Ectodermal cell (in vitro differentiated cells): ENCODE measurements around the gene RPL10.

Experiments
- H3K27ac ChIP-seq: 2 replicates; pipeline ENCODE4 v1.7.0; 2013; ENCODE audit warnings: mild to moderate bottlenecking, low read depth, low read length; ENCODE audit not compliant: insufficient read depth, poor library complexity, severe bottlenecking
- H3K27me3 ChIP-seq: 2 replicates; pipeline ENCODE4 v1.7.0; 2013; ENCODE audit warnings: mild to moderate bottlenecking, low read length; ENCODE audit not compliant: insufficient read depth, control insufficient read depth, poor library complexity, severe bottlenecking
- H3K36me3 ChIP-seq: one replicate; pipeline ENCODE4 v1.7.0; 2013; ENCODE audit warnings: low read length; ENCODE audit not compliant: control insufficient read depth, insufficient read depth
- H3K4me1 ChIP-seq: one replicate; pipeline ENCODE4 v1.7.0; 2013; ENCODE audit warnings: low read length; ENCODE audit not compliant: control insufficient read depth, insufficient read depth
- H3K4me3 ChIP-seq: 2 replicates; pipeline ENCODE4 v1.7.0; 2013; ENCODE audit warnings: low read depth, low read length, control low read depth; ENCODE audit not compliant: insufficient read depth
- H3K9me3 ChIP-seq: 2 replicates; pipeline ENCODE4 v1.7.0; 2013; ENCODE audit warnings: mild to moderate bottlenecking, low read length, moderate library complexity; ENCODE audit not compliant: control insufficient read depth
- WGBS, 2 experiments: methylation state at CpG; one replicate each; pipeline ENCODE4 v1.1.7; 2013; ENCODE audit warnings: missing lambda C conversion rate in 2 of 2; 5-methylcytosine and 5-hydroxymethylcytosine counted together

RPL10 gene

DNA sequence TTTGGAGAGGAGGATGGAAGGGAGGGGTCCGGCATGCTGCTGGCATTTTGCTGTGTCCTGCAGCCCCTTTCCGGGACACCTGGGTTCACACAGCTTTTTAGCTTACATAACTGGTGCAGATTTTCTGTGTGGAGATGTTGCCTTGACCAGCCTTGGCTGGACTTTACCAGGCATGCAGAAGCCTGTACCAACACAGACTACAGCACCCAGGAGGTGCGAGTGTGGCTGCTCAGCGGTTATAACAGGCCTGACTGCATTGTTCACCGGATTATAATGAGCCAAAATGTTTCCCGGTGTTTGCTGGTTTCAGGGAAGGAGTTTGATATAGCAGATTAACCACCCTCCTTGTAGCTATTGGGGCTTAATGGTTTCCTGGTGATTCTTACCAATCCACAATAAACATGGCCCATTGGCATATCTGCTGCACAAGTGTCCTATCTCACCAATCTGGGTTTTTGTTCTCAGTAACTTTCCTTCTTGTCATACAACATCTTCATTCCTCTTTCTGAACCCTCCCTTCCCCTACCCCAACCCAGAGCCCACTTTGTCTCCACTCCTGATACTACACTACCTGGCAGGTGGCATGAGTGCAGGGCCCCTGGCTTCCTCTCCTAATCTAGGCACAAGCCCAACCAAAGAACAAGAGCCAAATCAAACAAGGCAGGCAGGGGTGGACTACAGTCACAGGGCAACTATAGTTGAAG, 3.9 kb downstream of the RPL10 start:
- Histone ChIP-seq H3K4me1 (no peaks in the 10 kb centered on the region), H3K27me3 (no peaks in the 10 kb centered on the region), H3K4me3 (no peak overlapping the region), H3K9me3 (no peaks in the 10 kb centered on the region), H3K27ac (no peak overlapping the region), H3K36me3 (peaks cover 12% of the 10 kb centered on the region)
- WGBS, 2 experiments: 77 to 80% methylated on average over 4 to 6 of the region's 6 CpGs

GRCh38 chrX:154402622-154403127, 4.5 kb downstream of the RPL10 start:
- peaks cover 12% of the 10 kb centered on the region for H3K36me3 ChIP-seq
- WGBS, 2 experiments: 88 to 89% methylated on average over 19 of the region's 19 CpGs
- no peaks in the 10 kb centered on the region for H3K4me1 ChIP-seq
- H3K9me3 ChIP-seq: no peaks in the 10 kb centered on the region
- no peak overlapping the region for H3K4me3 ChIP-seq
- H3K27me3 ChIP-seq: no peaks in the 10 kb centered on the region
- no peak overlapping the region for H3K27ac ChIP-seq

GRCh38 chrX:154403192-154403591, 5.0 kb downstream of the RPL10 start:
- H3K4me3 ChIP-seq: no peak overlapping the region
- 92% methylated on average over 10 of the region's 10 CpGs for WGBS, 2 experiments
- no peaks in the 10 kb centered on the region for H3K27me3 ChIP-seq
- no peaks in the 10 kb centered on the region for H3K9me3 ChIP-seq
- H3K27ac ChIP-seq: no peak overlapping the region
- H3K4me1 ChIP-seq: no peaks in the 10 kb centered on the region
- H3K36me3 ChIP-seq: peaks cover 12% of the 10 kb centered on the region

- H3K4me3 ChIP-seq: no peak overlapping the region
- H3K9me3 ChIP-seq: no peaks in the 10 kb centered on the region
- H3K27me3 ChIP-seq: no peaks in the 10 kb centered on the region
- WGBS, 2 experiments: 97 to 100% methylated on average over 3 to 4 of the region's 4 CpGs
- no peaks in the 10 kb centered on the region for H3K4me1 ChIP-seq
- peaks cover 12% of the 10 kb centered on the region for H3K36me3 ChIP-seq
- no peak overlapping the region for H3K27ac ChIP-seq
Observed at GRCh38 chrX:154403858-154404257, 5.7 kb downstream of the RPL10 start.

DNA sequence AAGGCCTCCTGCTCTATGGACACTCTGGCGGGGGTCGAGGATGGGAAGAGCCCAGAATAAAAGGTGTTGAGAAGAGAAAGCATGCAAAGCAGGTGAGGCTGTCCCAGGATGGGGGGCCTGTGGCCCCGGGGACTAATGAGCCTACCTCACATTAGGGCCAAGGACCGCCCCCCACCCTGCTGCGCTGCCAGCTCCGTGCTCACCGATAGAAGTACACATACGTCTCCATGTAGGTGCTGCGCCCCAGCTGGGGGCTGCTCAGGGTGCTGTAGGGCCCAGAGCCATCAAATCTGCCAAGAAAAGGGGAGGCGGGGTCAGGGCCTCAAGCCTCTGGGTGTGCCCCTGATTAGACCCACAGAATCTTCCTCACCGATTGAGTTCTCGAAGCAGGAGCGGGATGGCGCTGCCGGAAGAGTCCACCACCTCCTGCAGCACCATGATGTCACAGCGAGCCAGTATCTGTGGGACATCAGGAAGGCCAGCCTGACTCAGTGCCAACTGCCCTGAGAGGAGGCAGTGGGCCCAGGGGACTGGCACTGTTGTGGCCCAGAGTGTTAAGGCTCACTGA, 6.5 kb downstream of the RPL10 start:
- H3K36me3 ChIP-seq: peaks cover 7% of the 10 kb centered on the region
- 92 to 96% methylated on average over 16 of the region's 16 CpGs for WGBS, 2 experiments
- H3K9me3 ChIP-seq: no peaks in the 10 kb centered on the region
- no peaks in the 10 kb centered on the region for H3K4me1 ChIP-seq
- H3K4me3 ChIP-seq: no peak overlapping the region
- H3K27me3 ChIP-seq: no peaks in the 10 kb centered on the region
- no peak overlapping the region for H3K27ac ChIP-seq

DNA sequence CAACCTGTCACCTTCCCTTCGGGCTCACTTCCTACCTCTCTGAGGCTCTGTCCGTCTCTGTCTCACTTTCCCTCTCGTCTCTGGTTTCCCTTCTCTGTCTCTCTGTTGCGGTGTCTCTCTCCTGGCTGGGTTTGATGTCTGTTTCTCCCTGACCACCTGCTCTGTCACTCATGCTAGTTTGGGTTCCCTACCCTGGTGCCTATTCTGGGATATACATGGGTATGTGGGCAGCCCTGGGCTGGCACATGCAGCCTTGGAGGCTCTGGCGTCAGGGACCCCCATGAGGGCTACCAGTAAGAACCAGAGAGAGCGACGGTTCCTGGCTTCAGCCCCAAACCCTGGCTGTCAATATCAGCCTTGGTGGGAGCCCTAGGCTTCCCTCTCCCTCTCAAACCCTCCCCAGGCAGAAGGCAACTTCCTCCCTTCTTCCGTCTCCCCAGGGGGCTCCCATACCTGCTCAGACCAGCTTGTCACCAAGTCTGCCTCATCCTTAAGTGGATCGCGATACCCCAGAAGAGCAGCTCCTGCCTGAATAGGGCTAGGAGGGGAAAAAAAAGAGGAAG, 10.6 kb downstream of the RPL10 start:
- H3K4me3 ChIP-seq: peak overlapping the region; percentile 13
- 53 to 55% methylated on average over 10 of the region's 10 CpGs for WGBS, 2 experiments
- no peak overlapping the region for H3K27ac ChIP-seq
- no peaks in the 10 kb centered on the region for H3K36me3 ChIP-seq
- H3K9me3 ChIP-seq: no peaks in the 10 kb centered on the region
- peaks cover 4% of the 10 kb centered on the region for H3K4me1 ChIP-seq
- H3K27me3 ChIP-seq: no peaks in the 10 kb centered on the region

GRCh38 chrX:154409222-154409871, 11.2 kb downstream of the RPL10 start, which contains the start of gene DNASE1L1:
TSS of gene DNASE1L1 (minus strand) at chrX:154409254. CDS start at chrX:154405568, 3,686 bp downstream.
- Histone ChIP-seq H3K36me3 (no peaks in the 10 kb centered on the region), H3K4me1 (peaks cover 4% of the 10 kb centered on the region), H3K27ac (no peak within 1 kb of the TSS), H3K9me3 (no peaks in the 10 kb centered on the region), H3K4me3 (peak within 1 kb of the TSS; percentile 13), H3K27me3 (no peaks in the 10 kb centered on the region)
- 16 to 18% methylated on average over 26 of the region's 26 CpGs for WGBS, 2 experiments

- H3K36me3 ChIP-seq: no peaks in the 10 kb centered on the region
- H3K27ac ChIP-seq: no peak overlapping the region
- 3 to 5% methylated on average over 29 of the region's 29 CpGs for WGBS, 2 experiments
- H3K4me1 ChIP-seq: peaks cover 4% of the 10 kb centered on the region
- no peaks in the 10 kb centered on the region for H3K9me3 ChIP-seq
- H3K27me3 ChIP-seq: no peaks in the 10 kb centered on the region
- peak overlapping the region; percentile 58 for H3K4me3 ChIP-seq
Observed at GRCh38 chrX:154411981-154412340, 13.8 kb downstream of the RPL10 start.

DNA sequence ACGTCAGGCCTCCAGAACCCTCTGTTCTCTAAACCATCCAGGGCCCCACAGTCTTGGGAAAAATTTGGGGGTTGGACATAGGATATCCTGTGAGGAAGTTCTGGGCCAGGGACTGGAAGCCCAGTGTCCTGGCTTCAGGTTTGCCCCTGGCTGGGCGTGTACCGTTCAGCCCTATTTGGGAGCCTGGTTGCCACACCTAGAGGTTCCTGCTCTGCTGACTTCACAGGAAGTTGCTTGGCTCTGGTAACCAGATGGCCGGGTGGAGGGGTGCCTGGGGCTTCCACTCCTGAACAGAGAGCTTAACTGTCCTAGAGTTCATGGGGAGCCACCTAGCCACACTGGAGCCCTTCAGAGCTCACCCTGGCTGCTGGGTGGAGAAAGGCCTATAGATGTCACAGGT, 14.3 kb downstream of the RPL10 start:
- no peaks in the 10 kb centered on the region for H3K36me3 ChIP-seq
- H3K27ac ChIP-seq: no peak overlapping the region
- H3K9me3 ChIP-seq: no peaks in the 10 kb centered on the region
- H3K27me3 ChIP-seq: no peaks in the 10 kb centered on the region
- H3K4me3 ChIP-seq: peak overlapping the region; percentile 58
- WGBS, 2 experiments: 69 to 71% methylated on average over 4 of the region's 4 CpGs
- H3K4me1 ChIP-seq: peaks cover 4% of the 10 kb centered on the region

GRCh38 chrX:154413142-154413541, 15.0 kb downstream of the RPL10 start:
- Histone ChIP-seq H3K36me3 (no peaks in the 10 kb centered on the region), H3K27me3 (no peaks in the 10 kb centered on the region), H3K4me1 (peaks cover 4% of the 10 kb centered on the region), H3K4me3 (no peak overlapping the region), H3K27ac (no peak overlapping the region), H3K9me3 (no peaks in the 10 kb centered on the region)
- 90 to 95% methylated on average over 8 of the region's 8 CpGs for WGBS, 2 experiments
